GM18868 (cell line): ENCODE results near the gene ZNF230.

Experiments
- ATAC-seq: cut with Tn5 transposase; IDR thresholded peaks from one replicate; pipeline ENCODE4 v1.9.1; 2021; ENCODE audit warnings: mild to moderate bottlenecking, moderate library complexity; ENCODE audit not compliant: unreplicated experiment

Gene ZNF230

GRCh38 chr19:44002566-44003460, at the start of gene ZNF230:
TSS of gene ZNF230 (plus strand) at chr19:44002957. CDS start at chr19:44007079, 4,122 bp downstream.
- ATAC-seq, result peak; percentile 89

DNA sequence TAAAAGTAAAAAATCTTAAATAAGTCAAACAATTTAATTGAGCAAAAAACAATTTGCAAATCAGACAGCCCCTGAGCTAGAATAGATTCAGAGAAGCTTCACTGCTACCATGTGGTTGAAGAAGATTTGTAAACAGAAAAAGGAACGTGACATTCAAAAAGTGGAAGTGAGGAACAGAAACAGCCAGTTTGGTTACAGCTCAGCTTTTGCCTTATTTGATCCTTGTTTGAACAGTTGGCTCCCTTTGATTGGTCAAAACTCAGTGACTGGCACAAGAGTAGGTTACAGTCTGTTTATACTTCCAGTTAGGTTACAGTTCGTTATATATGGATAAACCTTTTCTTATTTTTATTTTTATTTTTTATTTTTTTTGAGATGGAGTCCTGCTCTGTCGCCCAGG, 45.9 kb upstream of the ZNF230 start:
- no peak for ATAC-seq

- no peak for ATAC-seq
These were observed 44.9 kb upstream of the ZNF230 start for GRCh38 chr19:43957891-43958290.

DNA sequence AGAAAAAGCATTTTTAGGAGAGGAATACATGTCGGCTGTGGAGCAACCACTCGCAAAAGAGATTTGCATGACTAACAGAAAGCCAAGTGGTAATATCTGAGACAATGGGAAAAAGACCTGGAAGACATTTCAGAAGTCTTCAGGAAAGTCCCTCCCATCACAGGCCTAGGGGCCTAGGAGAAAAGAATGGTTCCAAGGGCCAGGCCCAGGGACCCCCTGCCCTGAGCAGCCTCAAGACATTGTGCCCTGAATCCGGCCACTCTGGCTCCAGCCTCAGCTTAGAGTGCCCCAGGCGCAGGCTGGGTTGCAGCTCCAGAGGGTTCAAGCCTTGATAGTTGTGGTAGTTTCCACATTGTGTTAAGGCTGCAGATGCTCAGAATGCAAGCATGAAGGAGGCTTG, 42.3 kb upstream of the ZNF230 start:
- no peak for ATAC-seq

- no peak for ATAC-seq
These were observed 36.6 kb upstream of the ZNF230 start for GRCh38 chr19:43966079-43966694.

DNA sequence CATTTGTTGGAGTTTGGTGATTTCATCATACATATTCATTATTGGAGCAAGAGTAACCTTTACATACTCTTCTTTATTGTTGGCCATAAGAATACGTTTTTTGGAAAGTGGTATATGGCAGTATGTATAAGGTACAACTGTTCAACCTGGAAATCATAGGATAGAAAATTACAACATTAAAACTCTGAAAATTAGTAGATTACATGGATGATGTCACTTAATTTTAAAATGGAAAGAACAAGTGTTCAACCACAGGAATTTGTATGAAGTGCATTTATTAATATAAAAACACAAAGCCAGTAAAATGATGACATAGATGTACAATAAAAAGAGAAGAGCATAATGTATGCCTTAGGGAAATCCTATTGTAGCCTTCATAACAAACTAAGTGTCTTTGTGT, 26.0 kb upstream of the ZNF230 start:
- no peak for ATAC-seq

GRCh38 chr19:43983544-43983911, 19.2 kb upstream of the ZNF230 start:
- ATAC-seq, result no peak

GRCh38 chr19:43983912-43984686, 18.7 kb upstream of the ZNF230 start, which contains the start of gene ZNF155:
TSS of gene ZNF155 (plus strand) at chr19:43984188. CDS start at chr19:43988544, 4,356 bp downstream.
- ATAC-seq, result no peak

DNA sequence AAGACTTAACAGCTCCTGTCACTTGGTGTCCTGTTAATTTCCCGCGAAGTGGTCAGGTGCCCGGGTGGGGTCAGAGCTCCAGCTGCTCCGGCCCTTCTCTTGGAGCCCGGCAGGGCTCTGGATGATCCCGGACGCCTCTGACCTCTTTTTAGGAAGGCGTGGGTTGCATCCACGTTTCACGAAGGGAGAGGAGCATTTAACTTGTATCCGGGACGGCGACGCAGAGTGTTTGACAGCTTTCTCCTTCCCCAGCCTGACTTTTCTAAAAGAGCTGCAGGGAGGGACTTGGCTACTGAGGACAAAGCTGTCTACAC, 18.1 kb upstream of the ZNF230 start:
- ATAC-seq, result no peak

DNA sequence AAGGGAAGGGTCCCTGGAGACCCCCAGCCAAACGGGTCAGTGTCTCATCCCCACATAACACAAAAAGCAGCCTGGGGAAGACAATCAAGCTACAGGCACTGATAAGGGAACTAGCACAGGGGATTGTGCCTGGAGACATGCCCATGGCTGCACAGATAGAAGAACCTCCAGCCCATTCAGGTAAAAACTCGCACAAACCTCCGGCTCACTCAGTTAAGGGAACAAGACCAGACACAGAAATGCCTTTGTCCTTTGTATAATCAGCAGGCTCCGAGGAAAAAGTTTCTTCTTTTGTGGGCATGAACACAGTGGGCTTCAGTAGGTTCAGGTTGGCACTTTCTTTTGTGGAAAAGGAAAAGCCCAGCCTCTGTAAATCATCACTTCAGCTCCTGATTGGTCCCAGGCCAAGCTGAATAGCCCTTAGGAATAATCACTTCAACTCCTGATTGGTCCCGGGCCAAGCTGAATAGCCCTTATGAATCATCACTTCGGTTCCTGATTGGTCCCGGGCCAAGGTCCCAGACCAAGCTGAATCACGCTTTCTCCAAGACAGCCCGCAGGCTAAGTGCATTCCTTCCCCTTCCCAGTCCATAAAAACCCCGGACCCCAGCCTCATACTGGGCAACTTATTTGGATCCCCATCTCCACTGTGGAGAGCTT, 5.0 kb upstream of the ZNF230 start:
- ATAC-seq, result no peak

GRCh38 chr19:44002212-44002565, 568 bp upstream of the ZNF230 start:
- no peak for ATAC-seq

GRCh38 chr19:44003461-44004009, 778 bp downstream of the ZNF230 start:
- ATAC-seq, result no peak

GRCh38 chr19:44005973-44006372, 3.2 kb downstream of the ZNF230 start:
- ATAC-seq, result no peak

DNA sequence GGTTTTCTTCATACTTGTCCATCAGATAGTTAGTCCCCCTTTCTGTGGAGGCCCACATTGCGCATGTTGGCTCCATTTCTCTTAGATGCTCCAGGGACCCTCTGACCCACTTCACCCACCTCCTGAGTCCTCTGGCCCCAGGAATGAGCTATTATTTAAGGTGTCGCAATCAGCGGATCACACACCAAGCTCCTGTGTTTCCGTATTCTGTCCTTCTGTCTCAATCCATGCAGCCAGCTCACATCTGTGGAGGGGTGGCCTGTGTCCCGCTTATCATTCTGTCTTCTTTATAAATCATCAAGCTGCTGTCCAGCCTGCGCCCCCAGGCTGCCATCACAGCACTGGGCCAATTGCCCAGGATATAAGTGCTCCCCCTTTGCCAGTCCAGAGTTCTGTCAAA, 4.7 kb downstream of the ZNF230 start:
- no peak for ATAC-seq

- no peak for ATAC-seq
These were observed 7.7 kb downstream of the ZNF230 start for GRCh38 chr19:44010468-44010867.

- no peak for ATAC-seq
These were observed 16.7 kb downstream of the ZNF230 start for GRCh38 chr19:44019498-44019897.

DNA sequence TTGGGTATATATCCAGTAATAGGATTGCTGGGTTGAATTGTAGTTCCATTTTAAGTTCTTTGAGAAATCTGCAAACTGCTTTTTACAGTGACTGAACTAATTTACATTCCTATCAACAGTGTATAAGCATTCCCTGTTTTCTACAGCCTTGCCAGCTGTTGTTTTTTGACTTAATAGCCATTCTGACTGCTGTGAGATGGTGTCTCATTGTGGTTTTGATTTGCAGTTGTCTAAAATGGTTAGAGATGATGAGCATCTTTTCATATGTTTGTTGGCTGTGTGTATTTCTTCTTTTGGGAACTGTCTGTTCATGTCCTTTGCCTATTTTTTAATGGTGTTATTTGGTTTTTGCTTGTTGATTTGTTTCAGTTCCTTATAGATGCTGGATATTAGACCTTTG, 18.5 kb downstream of the ZNF230 start:
- no peak for ATAC-seq

GRCh38 chr19:44024900-44025216, 22.1 kb downstream of the ZNF230 start:
- ATAC-seq, result no peak

GRCh38 chr19:44025217-44025936, 22.6 kb downstream of the ZNF230 start, which contains the start of gene ZNF222:
TSS of gene ZNF222 (plus strand) at chr19:44025379. CDS start at chr19:44025437, 58 bp downstream.
- peak; percentile 90 for ATAC-seq

- no peak for ATAC-seq
These were observed 23.9 kb downstream of the ZNF230 start for GRCh38 chr19:44026622-44027021.
